ENCODE data around the gene NCR2.
A peak's percentile ranks its signal among the peaks of the same experiment; 100 is the strongest.
"Not testable (repeated sequence)": the region's sequence is repeated elsewhere in the genome, so short reads cannot be mapped to it uniquely, and the experiment has no call there.

The NCR2 gene, protein sequence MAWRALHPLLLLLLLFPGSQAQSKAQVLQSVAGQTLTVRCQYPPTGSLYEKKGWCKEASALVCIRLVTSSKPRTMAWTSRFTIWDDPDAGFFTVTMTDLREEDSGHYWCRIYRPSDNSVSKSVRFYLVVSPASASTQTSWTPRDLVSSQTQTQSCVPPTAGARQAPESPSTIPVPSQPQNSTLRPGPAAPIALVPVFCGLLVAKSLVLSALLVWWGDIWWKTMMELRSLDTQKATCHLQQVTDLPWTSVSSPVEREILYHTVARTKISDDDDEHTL

DNA sequence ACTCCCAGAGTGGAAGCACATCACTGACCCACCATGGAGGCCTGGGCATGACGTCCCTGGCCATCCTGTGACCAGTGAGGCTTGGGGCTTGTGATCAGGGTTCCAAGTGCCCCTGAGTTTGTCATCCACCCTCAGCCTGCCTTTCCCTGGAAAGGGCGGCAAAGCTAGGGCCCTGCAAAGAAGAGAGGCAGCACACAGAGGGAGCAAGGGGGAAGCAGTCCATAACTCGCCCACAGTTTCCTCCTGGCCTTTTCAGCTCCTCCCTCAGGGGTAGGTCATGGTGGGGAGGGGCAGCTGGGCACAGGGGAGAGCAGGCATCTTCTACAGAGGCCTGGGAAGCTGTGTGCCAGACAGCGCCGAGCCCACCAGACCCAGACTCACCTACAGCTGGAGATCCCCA is at the start of gene NCR2:
Gene NCR2, plus strand, starts transcription at position 313 of the 400 bp plus-strand sequence. CDS start 269 bp downstream, outside the sequence.
- DNase-seq: no peak

DNA sequence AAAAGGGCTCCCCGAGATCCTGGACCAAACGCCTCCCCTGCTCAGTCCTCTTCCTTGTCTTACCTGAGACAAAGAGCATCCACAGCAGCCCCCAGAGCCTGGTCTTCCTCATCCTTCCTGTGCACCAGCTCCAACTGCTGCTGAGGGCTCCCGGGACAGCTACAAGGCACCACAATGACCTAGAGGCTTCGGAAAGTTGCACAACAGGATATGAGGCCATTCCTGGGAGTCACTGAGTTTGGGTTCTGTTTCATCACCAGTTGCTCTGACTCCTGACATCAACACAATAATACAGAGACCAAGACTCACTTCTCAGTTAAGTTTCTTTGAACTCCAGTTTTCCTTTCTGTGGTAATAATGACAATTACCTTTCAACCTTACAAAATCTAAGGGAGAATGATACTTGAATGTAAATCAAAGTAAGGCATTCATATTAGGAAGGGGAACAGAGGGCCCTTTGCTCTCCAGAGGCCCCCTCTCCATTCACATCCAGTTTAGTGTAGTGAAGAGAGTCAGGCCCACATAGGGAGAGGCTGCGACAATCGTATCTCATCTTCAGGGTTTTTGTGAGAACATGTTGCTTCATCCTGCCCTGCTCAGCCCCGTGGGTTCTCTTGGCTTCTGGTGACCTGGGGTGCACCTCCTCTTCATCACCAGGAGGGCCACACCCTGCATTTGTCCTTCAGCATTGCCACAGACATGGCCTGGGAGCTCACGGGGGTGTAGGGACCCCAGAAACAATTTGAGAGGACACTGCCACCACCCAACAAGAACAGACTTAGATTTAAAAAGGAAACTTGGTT is 48.7 kb upstream of the NCR2 start, which contains the start of gene TREM1:
Gene TREM1, minus strand, starts transcription at position 139 of the 803 bp plus-strand sequence. Its CDS starts 27 bp downstream, at position 112.
- no peak for DNase-seq

DNA sequence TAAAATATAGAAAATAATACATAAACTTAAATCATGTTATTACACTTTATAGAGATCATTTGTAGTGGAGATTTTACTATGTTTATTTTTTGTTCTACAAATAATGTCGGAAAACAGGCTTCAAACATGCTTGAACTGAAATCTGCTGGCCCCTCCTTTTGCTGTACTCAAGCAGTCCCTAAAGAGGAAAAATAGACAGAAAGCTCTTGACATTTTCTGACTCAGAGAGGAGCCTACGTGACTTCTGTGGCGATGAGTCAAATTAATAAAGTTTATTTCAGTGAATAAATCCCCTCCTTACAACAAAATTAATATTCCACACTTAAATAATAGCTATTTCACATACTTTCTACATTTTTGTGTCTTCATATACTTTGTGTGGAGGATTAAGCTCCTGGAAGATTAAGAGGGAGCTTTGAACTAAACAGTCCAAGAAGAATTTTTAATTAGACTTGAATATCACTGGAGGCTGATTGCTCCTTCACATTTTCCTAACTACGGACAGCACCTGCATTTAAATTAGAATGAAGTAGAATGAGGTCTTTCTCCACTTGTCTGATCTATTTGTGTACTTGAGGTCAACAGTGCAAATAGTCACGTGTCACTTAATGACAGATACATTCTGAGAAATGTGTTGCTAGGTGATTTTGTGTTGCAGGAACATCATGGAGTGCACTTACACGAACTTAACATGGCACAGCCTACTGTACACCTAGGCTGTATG is 47.2 kb upstream of the NCR2 start:
- peak; percentile 96 for DNase-seq

DNA sequence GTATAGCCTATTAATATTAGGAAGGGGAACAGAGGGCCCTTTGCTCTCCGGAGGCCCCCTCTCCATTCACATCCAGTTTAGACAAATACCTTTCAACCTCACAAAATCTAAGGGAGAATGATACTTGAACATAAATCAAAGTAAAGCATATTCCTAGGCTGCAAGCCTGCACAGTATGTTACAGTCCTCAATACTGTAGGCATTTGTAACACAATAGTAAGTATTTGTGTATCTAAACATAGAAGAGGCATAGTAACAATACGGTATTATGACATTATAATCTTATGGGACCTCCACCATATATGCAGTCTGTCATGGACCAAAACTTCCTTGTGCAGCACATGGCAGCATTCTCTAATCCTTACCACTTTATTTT is 46.7 kb upstream of the NCR2 start:
- no peak for DNase-seq

DNA sequence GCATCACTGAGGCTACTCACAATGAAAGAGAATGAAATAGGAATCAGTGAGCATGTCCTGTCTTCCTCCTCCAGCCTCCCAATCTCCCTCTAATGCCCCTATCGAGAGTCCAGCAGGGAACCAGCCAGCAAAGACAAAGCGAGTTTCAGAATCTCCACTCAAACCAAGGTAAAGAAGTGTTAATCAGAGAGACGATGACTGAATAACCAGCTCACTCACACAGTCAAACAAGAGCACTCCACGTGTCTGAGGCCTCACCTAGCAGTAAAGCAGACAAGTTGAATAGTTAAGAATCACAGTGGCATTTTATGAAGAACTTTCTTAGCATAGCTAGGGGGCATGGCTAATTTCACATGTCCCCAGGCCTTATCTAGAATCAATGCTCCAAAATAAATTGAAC is 45.6 kb upstream of the NCR2 start:
- no peak for DNase-seq

DNA sequence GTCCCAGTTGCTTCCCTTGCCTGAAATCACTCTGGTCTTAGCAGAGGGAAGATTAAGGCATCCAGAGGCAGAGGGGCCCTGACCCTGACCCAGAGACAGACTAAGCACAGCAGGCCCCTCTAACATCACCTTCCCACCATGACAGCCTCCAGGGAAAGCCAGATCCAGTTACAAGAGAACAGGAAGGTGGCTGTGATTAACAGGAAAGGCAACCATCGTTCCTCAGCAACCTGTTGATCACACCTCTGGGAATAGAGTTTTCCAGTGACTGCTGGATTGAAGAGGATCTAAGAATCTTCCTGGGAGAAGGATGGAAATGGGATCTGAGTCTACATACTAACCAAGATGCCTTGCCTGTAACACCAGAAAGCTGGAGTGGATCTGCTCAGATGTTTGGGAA is 43.7 kb upstream of the NCR2 start:
- no peak for DNase-seq

DNA sequence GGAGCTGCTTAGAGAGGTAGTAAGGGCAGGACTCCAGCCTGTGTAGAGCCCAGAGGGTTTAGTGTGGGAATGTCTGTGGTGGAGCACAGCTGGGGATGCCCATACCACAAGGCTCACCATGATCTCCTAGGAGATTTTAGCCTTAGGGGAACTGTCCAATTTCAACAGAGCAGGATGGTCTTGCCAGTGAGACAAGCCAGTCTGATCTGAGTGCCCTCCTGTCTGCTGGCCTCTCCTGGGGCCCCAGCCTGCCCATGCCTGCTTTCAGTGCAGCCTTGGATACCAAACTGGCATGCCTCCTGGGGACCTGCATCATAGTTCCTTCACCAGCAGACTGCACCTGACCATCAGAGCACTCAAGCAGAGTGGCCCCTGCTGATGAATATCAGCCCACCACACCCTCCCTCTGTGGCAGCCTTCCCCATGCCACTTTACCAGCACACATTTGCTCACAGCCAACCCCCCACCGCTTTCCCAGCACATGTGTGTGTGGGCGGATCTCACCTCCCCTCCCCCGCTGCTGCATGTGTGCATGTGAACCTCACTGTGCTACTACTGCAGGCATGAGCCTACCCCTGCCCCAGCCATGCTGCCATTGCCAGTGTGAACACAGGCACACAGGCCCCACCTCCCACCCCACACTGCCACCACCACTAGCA is 41.1 kb upstream of the NCR2 start:
- DNase-seq: no peak

DNA sequence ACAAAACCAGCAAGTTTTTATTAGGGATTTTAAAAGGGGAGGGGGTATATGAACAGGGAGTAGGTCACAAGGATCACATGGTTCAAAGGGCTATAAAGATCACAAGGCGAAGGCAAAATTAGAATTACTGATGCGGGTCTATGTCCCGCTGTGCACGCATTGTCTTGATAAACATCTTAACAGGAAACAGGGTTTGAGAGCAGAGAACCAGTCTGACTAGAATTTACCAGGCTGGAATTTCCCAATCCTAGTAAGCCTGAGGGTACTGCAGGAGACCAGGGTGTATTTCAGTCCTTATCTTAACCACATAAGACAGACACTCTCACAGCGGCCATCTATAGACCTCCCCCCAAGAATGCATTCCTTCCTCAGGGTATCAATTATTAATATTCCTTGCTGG is 38.2 kb upstream of the NCR2 start:
- not testable (repeated sequence) for DNase-seq

DNA sequence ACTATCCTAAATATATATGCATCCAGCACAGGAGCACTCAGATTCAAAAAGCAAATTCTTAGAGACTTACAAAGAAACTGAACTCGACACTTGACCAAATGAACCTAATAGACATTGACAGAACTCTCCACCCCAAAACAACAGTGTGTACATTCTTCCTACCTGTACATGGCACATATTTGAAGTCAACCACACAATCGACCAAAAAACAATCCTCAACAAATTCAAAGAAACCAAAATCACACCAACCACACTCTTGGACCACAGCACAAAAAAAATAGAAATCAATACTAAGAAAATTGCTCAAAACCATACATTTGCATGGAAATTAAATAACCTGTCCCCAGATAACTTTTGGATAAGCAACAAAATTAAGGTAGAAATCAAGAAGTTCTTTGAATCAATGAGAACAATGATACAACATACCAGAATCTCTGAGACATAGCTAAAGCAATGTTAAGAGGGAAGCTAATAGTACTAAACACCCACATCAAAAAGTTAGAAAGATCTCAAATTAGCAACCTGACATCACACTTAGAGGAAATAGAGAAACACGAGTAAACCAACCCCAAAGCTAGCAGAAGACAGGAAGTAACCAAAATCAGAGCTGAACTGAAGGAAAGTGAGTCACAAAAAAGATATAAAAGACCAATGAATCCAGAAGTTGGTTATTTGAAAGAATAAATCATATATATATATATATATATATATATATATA is 36.5 kb upstream of the NCR2 start:
- DNase-seq: no peak

DNA sequence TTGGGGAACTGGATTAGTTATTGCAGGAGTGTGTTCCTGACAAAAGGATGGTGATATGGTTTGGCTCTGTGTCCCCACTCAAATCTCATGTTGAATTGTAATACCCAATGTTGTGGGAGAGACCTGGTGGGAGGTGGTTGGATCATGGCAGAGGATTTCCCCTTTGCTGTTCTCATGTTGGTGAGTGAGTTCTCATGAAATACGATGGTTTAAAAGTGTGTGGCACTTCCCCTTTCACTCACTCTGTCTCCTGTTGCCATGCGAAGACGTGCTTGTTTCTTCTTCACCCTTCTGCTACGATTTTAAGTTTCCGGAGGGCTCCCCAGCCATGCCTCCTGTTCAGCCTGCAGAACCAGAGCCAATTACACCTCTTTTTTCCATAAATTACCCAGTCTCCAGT is 32.8 kb upstream of the NCR2 start:
- no peak for DNase-seq

DNA sequence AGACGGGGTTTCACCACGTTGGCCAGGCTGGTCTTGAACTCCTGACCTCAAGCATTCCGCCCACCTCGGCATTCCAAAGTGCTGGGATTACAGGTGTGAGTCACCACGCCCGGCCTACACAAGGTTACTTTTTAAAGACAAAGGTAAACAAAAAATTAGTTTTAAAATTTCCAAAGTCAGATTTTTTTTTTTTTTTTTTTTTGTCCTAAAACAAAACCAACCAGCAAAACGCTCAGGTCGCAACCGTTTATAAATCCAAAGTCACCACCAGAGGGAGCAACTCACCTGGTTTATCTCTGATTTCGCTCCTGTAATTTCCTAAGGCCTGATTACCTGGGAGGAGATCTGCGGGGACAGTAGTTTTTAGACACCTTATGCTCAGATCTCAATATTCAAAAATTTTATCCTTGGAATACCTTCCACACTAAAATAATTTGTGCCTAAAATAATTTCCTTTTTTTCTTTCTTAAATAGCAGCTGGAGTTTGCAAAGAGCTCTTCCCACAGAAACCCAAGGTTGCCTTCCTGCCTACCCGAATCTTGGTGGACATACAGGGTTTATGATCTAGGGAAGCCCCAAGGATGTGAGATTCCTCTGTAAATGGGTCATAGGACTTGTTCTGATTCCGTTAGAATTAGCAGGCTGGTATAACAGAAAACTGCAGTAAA is 29.1 kb upstream of the NCR2 start:
- peak; percentile 67 for DNase-seq

DNA sequence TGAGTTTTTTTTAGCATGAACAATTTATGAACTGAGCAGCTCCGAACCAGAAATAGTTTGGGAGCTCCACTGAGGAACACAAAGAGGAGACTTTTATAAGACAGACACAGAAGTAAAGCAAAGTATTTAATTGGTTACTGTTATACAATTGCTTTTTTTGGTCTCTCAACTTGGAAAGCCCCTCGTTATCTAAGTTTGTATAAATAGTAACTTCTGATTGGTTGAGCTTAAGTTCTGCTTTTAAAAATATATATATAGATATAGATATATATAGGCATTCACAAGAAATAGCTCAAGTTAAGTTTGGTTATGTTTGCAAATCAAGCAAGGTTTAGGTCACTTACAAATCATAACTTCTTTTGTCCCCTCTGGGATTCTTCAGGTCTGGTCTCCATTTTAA is 20.2 kb upstream of the NCR2 start:
- DNase-seq: no peak

DNA sequence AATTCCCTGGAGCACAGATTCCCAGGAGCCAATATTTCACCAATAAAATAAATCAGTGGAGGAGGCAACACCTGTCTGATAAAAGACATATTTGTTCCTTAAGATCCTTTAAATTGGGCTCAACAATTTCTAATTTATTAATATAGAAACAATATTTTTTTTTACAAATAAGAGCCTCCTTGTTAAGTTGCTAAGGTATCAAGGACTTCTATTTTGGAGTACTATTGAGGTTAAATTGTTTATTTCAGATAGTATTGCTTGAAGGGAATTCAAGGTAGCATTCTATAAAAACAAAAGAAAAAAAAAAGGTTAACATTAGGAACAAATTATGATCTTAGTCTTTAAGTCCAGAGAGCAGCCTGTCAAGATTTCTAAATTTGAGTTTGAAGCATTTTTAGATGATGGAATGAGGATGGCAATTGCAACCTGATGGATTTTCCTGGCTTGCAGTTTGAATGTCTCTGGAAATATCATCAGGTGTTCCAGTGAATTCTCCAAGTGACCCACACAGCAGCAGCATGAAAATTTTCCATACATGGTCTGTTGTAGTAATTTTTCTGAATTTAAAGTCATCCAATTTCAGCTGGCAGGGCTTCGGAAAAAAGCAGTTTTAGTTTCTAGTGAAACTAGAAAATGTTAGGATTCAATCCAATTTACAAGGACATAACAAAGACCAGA is 19.3 kb upstream of the NCR2 start:
- no peak for DNase-seq

DNA sequence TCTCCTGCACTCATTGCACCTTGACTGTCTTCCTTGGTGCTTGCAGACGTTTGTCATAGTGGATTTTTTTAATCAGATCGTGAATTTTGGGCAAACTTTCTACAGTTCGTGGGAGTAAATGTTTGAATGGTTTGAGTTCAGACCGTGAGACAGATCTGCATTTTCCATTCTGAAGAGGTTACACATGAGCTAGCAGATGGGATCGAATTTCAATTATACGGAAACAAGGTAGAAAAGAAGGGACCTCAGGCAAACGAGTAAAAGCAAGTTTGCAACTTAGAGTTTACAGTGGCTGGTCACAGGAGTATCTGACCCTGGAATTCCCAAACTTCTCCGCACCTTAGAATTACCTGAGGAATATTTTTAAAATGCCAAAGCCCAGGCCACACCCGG is 17.2 kb upstream of the NCR2 start:
- no peak for DNase-seq

DNA sequence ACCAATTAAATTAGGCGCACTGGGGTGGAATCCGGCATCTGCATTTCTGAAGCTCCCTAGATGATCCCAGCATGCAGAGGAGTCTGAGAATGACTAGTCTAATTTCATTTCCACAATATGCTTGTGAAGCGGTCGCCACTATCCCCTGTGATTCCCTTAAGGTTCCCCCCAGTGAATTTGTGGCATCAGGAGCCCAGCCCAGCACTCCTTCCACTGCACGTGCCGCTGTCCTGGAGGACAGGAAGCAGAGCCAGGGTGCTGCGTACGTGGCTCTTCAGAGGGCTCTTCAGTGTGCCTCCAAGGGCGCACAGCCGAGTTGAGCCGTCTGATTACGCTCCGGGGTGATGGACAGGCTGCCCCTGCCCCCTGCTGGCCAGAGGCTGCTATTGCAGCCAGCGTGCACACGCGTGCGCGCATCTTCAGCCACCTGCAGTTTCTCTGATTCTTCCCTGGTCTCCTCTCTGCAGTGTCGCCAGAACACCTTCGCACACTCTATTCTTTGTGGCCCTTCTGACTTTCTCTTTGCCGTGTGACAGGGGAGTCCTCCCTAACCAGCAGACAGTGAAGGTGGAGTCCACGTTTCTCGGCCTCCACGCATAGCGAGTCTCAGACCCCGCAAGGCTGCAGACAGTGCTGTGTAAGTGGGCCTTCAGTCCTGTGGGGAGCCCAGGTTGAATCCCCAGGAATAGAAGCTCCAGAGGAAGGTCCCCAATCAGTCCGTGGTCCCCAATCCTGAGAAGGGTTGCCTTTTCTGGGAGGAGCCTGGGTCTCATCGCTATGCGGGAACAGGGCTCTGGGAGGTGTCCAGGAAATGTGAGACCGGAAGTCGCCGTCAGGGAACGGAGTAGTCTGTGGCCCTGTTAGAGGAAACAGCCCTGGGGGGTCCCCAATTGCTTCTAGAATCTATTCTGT is 16.5 kb upstream of the NCR2 start:
- DNase-seq: peak; percentile 88

DNA sequence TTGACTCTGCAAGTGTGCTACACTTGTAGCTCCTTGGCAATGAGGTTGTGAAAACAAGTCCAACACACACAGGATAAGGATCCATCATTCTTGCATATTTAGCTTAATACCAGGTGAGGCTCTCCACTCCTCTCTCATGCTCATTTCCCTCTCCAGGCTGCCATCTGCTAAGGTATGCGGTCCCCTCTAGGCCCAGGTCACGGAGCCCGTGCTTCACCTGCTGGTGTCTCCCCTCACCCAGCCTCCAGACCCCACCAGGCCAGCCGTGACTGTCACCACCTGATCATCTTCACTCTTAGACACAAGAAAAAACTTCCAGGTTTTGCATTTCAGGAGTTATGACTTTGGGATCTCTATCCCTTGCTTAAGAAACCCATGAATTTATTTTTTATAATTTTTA is 14.2 kb upstream of the NCR2 start:
- DNase-seq: no peak

DNA sequence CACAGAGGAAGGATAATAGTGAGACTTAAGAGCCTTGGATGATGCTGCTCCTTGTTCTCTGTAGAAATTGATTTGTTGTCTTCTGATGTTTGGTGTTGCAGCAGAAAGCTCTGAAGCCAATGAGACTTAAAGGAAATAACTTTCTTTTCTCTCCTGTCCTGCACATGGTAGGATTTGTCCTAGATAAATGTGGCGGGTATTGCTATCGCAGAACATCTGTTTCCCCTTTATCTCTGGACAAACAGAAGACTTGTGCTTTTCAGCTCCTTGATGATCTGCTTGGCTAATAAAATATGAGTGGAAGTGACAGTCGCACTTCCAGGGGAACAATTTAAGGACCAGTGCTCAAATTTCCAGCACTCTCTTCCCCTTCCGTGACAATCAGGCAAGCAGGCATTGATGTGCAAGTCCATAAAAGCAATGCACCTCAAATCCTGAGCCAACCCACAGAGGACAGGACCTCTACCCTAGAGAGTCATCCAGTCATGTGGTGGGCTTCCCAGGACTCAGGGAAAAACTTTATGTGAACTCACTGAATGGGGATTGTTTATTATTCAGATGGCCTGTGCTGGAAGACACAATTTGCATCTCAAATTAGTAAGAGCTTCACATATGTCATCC is 9.9 kb upstream of the NCR2 start:
- DNase-seq: no peak

DNA sequence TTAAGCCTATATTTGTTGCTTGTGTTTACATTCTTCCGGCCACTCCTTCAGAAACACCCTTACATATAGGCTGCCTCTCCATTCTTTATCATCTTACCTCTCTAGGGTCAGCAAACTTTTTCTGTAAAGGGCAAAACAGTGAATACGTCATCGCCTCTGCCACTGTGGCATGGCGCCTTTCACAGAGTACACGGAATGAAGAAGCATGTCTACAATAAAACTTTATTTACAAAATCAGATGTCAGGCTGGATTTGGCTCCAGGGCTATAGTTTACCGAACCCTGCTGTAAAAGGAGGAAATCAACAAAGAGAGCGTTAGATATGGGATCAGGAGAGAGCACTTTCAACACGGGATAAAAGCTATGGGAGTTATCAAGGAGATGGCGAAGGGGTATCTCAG is 9.3 kb upstream of the NCR2 start:
- DNase-seq: no peak

DNA sequence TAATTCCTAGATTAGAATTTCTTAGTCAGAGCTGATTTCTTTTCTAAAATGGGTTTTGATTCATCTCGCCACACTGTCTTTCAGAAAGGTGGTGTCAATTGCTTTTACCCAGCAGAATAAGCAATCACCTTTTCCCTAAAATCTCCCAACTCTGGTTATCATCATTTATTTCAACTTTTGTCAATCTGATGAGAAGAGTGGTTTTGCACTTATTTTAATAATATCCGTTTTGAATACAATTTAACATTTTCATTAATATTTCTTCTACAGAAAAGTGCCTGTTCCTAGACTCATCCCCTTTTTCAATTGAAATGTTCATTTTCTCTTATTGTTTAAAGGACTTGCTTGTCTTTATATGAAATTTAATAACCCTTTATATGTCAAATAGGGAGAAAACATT is 8.2 kb upstream of the NCR2 start:
- no peak for DNase-seq
